Astrocyte of the spinal cord (primary cell): ENCODE results near the gene C5orf58.
"Not testable (repeated sequence)": the region's sequence is repeated elsewhere in the genome, so short reads cannot be mapped to it uniquely, and the experiment has no call there.

ENCODE experiments used
- DNase-seq: peaks from one replicate; pipeline ENCODE4 v3.0.0; 2011; ENCODE audit warnings: low read depth, low spot score
- H3K4me3 ChIP-seq: 2 replicates; pipeline ENCODE4 v1.5.1; 2011; ENCODE audit warnings: low read depth, mild to moderate bottlenecking, low read length, moderate library complexity
- CTCF ChIP-seq: IDR thresholded peaks from 2 replicates; pipeline ENCODE4 v1.5.1; 2012; ENCODE audit warnings: low read depth, mild to moderate bottlenecking, low read length, inconsistent platforms
- in situ Hi-C: cut with HindIII; loops from 2 replicates; pipeline ENCODE4 v1.10.0; 2017; ENCODE audit warnings: low sequenced_read_pairs

C5orf58 gene

GRCh38 chr5:170246126-170246870 lies 13.5 kb downstream of the C5orf58 start:
- in situ Hi-C loops = no loop called here
- no peak overlapping the region for H3K4me3 ChIP-seq
- TF ChIP-seq CTCF = no peak
- no peak for DNase-seq

DNA sequence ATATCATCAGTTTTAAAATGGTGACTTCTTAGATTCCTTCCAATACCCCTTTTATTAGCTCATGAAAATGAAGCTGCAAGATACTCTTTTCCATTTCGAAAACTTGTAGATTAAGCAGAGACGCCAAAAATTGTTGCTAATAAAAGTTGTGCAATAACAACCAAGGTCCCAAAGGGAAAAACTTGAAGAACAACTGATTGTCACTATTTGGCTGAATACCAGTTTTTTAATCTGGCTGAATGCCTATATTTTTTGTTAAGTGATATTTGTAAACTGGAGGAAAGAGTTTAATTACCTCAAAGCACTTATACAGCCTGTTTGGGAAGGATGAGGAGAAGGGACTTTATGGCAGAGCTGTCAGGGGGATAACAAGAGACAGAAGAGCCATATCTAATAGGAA lies 14.6 kb downstream of the C5orf58 start:
- in situ Hi-C loops = no loop called here
- H3K4me3 ChIP-seq = no peak overlapping the region
- TF ChIP-seq CTCF = no peak
- no peak for DNase-seq

DNA sequence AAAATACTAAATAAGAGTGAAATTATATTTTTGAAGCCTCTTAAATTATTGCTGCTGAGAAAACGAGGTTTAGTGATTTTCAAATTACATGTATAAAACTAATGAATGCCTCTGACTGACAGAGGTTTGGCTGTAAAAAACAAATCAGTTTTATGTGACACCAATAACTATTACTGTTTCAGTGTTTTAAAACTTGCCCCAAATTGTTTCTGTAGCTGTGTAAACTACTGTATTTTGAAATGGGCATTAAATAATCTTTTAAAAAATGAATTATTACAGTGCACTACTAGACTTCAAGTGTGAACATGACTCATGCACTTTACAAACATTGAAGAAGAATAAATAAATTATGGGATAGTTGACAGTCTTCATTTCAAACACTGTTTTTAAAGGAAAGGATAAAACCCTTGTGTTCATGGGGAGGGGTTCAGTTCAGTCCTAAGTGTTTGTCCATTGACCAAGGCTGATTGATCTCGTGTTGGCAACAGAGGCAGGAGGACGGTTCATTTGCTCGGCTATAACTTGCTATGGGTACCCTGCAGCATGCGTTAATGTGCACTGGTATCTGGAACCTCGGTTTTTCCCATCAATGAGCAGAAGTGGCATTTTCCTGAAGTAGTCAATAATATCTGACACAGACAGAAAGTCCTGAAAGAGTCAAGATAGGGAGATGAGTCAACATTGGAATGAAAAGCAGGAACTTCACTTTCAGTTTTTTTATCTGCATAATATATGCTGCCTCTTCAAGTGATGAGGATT lies 15.6 kb downstream of the C5orf58 start:
- no peak for DNase-seq
- no peak for TF ChIP-seq CTCF
- in situ Hi-C loops = no loop called here
- H3K4me3 ChIP-seq = no peak overlapping the region

- DNase-seq, H3K4me3 ChIP-seq, in situ Hi-C loops: not testable (repeated sequence)
Observed at GRCh38 chr5:170248931-170249227, 16.1 kb downstream of the C5orf58 start.

DNA sequence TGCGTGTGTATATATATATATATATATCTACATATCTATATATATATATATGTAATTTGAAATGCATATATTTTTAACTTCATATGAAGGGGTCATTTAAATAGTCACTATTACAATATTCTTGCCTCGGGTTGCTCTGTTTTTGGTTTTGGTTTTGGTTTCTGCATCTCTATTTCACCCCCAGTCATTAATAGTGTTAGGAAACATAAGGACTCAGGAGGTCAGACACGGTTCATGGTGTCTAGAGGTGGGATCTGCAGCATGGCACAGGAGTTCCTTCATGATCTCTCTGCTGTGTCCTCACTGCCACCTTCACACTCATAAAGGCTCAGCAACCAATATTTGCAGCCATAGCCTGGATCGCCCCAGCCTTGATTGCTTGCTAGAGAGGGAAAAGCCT lies 16.6 kb downstream of the C5orf58 start:
- no peak for DNase-seq
- in situ Hi-C loops = no loop called here
- H3K4me3 ChIP-seq = no peak overlapping the region
- TF ChIP-seq CTCF = no peak

- in situ Hi-C loops = no loop called here
- TF ChIP-seq CTCF = no peak
- no peak for DNase-seq
- no peak overlapping the region for H3K4me3 ChIP-seq
Observed at GRCh38 chr5:170250810-170251317, 18.1 kb downstream of the C5orf58 start.

DNA sequence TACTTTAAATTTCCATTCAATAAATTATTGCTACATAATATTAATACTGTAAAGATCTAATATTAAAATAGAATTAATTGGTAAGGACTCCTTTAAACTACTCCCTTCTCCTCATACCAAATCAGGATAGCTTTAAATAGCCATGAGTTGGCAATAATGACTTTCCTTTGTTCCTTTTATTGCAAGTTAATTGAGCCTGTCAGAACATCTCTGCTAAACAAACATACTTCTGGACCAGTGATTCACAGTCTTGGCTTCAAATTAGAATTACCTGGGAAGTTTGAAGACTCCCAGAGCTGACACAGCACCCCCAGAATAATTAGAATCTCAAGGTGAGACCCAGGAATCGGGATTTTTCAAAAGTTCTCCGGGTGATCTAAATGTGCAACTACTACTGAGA lies 18.7 kb downstream of the C5orf58 start:
- no peak for DNase-seq
- in situ Hi-C loops = no loop called here
- no peak overlapping the region for H3K4me3 ChIP-seq
- TF ChIP-seq CTCF = no peak
